Activated naive CD8-positive, alpha-beta T cell treated with anti-CD3 and anti-CD28 coated beads, Interleukin-2, amount 50 U/mL, for 16 hours (primary cell): Measurements from ENCODE around the gene SVOPL.
"Not testable (repeated sequence)": the region's sequence is repeated elsewhere in the genome, so short reads cannot be mapped to it uniquely, and the experiment has no call there.

ENCODE experiments used
- DNase-seq: peaks from one replicate; pipeline ENCODE4 v3.0.0-alpha.2; 2020; ENCODE audit warnings: low read depth, low spot score

SVOPL gene

GRCh38 chr7:138699661-138700060, 1.5 kb downstream of the SVOPL start:
- DNase-seq, result no peak

GRCh38 chr7:138698281-138698680, 2.9 kb downstream of the SVOPL start:
- no peak for DNase-seq

GRCh38 chr7:138697535-138698182, 3.5 kb downstream of the SVOPL start:
- no peak for DNase-seq

- DNase-seq, result not testable (repeated sequence)
These were observed 5.4 kb downstream of the SVOPL start for GRCh38 chr7:138695776-138696175.

GRCh38 chr7:138695106-138695505, 6.1 kb downstream of the SVOPL start:
- DNase-seq, result no peak

GRCh38 chr7:138691178-138691577, 10.0 kb downstream of the SVOPL start:
- DNase-seq, result no peak

- DNase-seq, result no peak
These were observed 10.7 kb downstream of the SVOPL start for GRCh38 chr7:138690495-138690894.

GRCh38 chr7:138688037-138688436, 13.1 kb downstream of the SVOPL start:
- DNase-seq, result not testable (repeated sequence)

- DNase-seq, result no peak
These were observed 16.8 kb downstream of the SVOPL start for GRCh38 chr7:138684340-138684739.

GRCh38 chr7:138679793-138680192, 21.4 kb downstream of the SVOPL start:
- DNase-seq, result no peak

GRCh38 chr7:138670594-138670993, 30.6 kb downstream of the SVOPL start:
- DNase-seq, result no peak

- no peak for DNase-seq
These were observed 31.8 kb downstream of the SVOPL start for GRCh38 chr7:138669364-138669763.

- no peak for DNase-seq
These were observed 32.2 kb downstream of the SVOPL start for GRCh38 chr7:138668946-138669345.

GRCh38 chr7:138668229-138668596, 32.9 kb downstream of the SVOPL start:
- no peak for DNase-seq

GRCh38 chr7:138667535-138668228, 33.5 kb downstream of the SVOPL start:
- no peak for DNase-seq

GRCh38 chr7:138666385-138666784, 34.8 kb downstream of the SVOPL start:
- no peak for DNase-seq

- DNase-seq, result no peak
These were observed 35.5 kb downstream of the SVOPL start for GRCh38 chr7:138665669-138666140.

GRCh38 chr7:138665249-138665648, 35.9 kb downstream of the SVOPL start:
- DNase-seq, result no peak

GRCh38 chr7:138663725-138664710, 37.1 kb downstream of the SVOPL start:
- no peak for DNase-seq

- no peak for DNase-seq
These were observed 38.2 kb downstream of the SVOPL start for GRCh38 chr7:138662991-138663320.

GRCh38 chr7:138662076-138662990, 38.8 kb downstream of the SVOPL start:
- DNase-seq, result no peak
